K562 (cell line): Measurements from ENCODE around the gene ERMP1. TPM values are rescaled to one million over a fixed set of nuclear protein-coding genes. Genes with fewer than 3 reads are reported as not detected.

Source experiments
- ATF2 ChIP-seq: sonication (generic); formaldehyde crosslinking; IDR thresholded peaks from 2 replicates; pipeline ENCODE4 v1.8.1; 2022; ENCODE audit warnings: missing genetic modification reagents
- CBFB ChIP-seq: sonication (generic); formaldehyde crosslinking; IDR thresholded peaks from 2 replicates; pipeline ENCODE4 v1.4.0; 2020; ENCODE audit warnings: mild to moderate bottlenecking, missing genetic modification reagents
- CREM ChIP-seq: IDR thresholded peaks from 2 replicates; pipeline ENCODE4 v1.6.1; 2014; ENCODE audit warnings: antibody characterized with exemption, low read depth
- CTBP1 ChIP-seq: fragments of 450-650 bp; IDR thresholded peaks from 2 replicates; pipeline ENCODE4 v1.6.1; 2016; ENCODE audit warnings: borderline replicate concordance
- ELF2 ChIP-seq: fragments of 250-450 bp; sonication (Bioruptor Pico); IDR thresholded peaks from 2 replicates; pipeline ENCODE4 v1.5.0; 2021; ENCODE audit warnings: mild to moderate bottlenecking
- FIP1L1 ChIP-seq: fragments of 200-400 bp; formaldehyde crosslinking; IDR thresholded peaks from 2 replicates; pipeline ENCODE4 v1.6.1; 2018; ENCODE audit warnings: mild to moderate bottlenecking, low read depth, low read length; ENCODE audit not compliant: poor library complexity, severe bottlenecking
- LCOR ChIP-seq: sonication (generic); formaldehyde crosslinking; IDR thresholded peaks from 2 replicates; pipeline ENCODE4 v1.8.0; 2022; ENCODE audit warnings: mild to moderate bottlenecking, missing genetic modification reagents
- NCOA6 ChIP-seq: fragments of 450-650 bp; IDR thresholded peaks from 2 replicates; pipeline ENCODE4 v1.6.1; 2017; ENCODE audit warnings: mild to moderate bottlenecking
- NR2F6 ChIP-seq: fragments of 450-650 bp; formaldehyde crosslinking; IDR thresholded peaks from 2 replicates; pipeline ENCODE4 v1.4.0; 2020; ENCODE audit warnings: mild to moderate bottlenecking
- OTX1 ChIP-seq: fragments of 450-650 bp; formaldehyde crosslinking; IDR thresholded peaks from 2 replicates; pipeline ENCODE4 v1.4.0; 2022; ENCODE audit warnings: mild to moderate bottlenecking
- PRMT5 ChIP-seq: sonication (generic); formaldehyde crosslinking; IDR thresholded peaks from 2 replicates; pipeline ENCODE4 v1.5.0; 2020; ENCODE audit warnings: missing genetic modification reagents
- PTTG1 ChIP-seq: fragments of 450-650 bp; IDR thresholded peaks from 2 replicates; pipeline ENCODE4 v1.6.1; 2016; ENCODE audit warnings: low read depth, mild to moderate bottlenecking, missing genetic modification characterization, missing compliant biosample characterization
- RNF2 ChIP-seq: sonication (generic); IDR thresholded peaks from 2 replicates; pipeline ENCODE4 v1.6.1; 2016
- SLC30A9 ChIP-seq: fragments of 250-450 bp; sonication (Bioruptor Pico); IDR thresholded peaks from 2 replicates; pipeline ENCODE4 v1.8.0; 2022; ENCODE audit warnings: mild to moderate bottlenecking, moderate library complexity
- SOX6 ChIP-seq: fragments of 450-650 bp; IDR thresholded peaks from 2 replicates; pipeline ENCODE4 v1.6.1; 2014; ENCODE audit warnings: mild to moderate bottlenecking
- ZKSCAN8 ChIP-seq: fragments of 200-800 bp; sonication (Bioruptor generic); IDR thresholded peaks from 2 replicates; pipeline ENCODE4 v1.6.1; 2016; ENCODE audit warnings: missing genetic modification characterization, missing compliant biosample characterization
- polyA plus RNA-seq, 8 experiments: library from polyadenylated mRNA; depleted of rRNA in 4 of 8; stranded (reverse) in 5 of 8; unstranded in 3 of 8; fragments of >200 nt; fragmentation: Nextera tagmentation in 2 of 8; fragmentation: Illumina TruSeq in 1 of 8; extraction: Ambion mirVana in 2 of 8; extraction: Trizol in 1 of 8; gene quantifications; 2 replicates each; pipeline versions ENCODE4 v1.2.1 to v1.2.3, GENCODE V29; 2011 to 2014; ENCODE audit warnings: inconsistent platforms in 1 of 8, missing spikeins in 1 of 8
- total RNA-seq, 7 experiments: library from RNA; depleted of rRNA in 6 of 7; stranded (reverse); fragments of >200 nt in 6 of 7; fragmentation: Illumina TruSeq in 2 of 7; extraction: Trizol in 2 of 7; gene quantifications; 2 replicates each; pipeline versions ENCODE4 v1.2.1 to v1.2.3, GENCODE V29; 2011 to 2021; ENCODE audit warnings: low replicate concordance in 1 of 7
- TF ChIP-seq, protein P1 (sequence below): fragments of 200-800 bp; sonication (Bioruptor generic); IDR thresholded peaks from 2 replicates; pipeline ENCODE4 v1.6.1; 2016; ENCODE audit warnings: missing genetic modification characterization, missing compliant biosample characterization
- TF ChIP-seq, protein P2 (sequence below): fragments of 450-650 bp; IDR thresholded peaks from one replicate; pipeline ENCODE4 v1.6.1; 2018; ENCODE audit warnings: mild to moderate bottlenecking, moderate library complexity; ENCODE audit not compliant: partially characterized antibody
- TF ChIP-seq, protein P3 (sequence below): fragments of 250-450 bp; sonication (Bioruptor Pico); IDR thresholded peaks from 2 replicates; pipeline ENCODE4 v1.4.0; 2020; ENCODE audit warnings: mild to moderate bottlenecking, moderate library complexity, borderline replicate concordance

Gene ERMP1
- total and polyA plus RNA-seq, 9 of the 15 experiments (the other 6 are each of a cell fraction or from before 2014, with no cell fraction given), result 2.5 to 26.3 (median 12.6) TPM

GRCh38 chr9:5879419-5880181 is 46.7 kb upstream of the ERMP1 start (continued):
- no peak for TF ChIP-seq FIP1L1
- no peak for TF ChIP-seq NR2F6 (CRISPR knock-in tag)
- TF ChIP-seq ZKSCAN8, result no peak
- TF ChIP-seq SOX6, result peak; percentile 51
- TF ChIP-seq SLC30A9 (CRISPR knock-in tag), result no peak
- no peak for TF ChIP-seq OTX1 (CRISPR knock-in tag)
- peak; percentile 34; the same call in 1 of the 2 replicates for TF ChIP-seq RNF2
- no peak for TF ChIP-seq ELF2 (CRISPR knock-in tag)
- TF ChIP-seq LCOR (CRISPR knock-in tag), result peak; percentile 51; the same call in 1 of the 2 replicates
- TF ChIP-seq ATF2 (CRISPR knock-in tag), result no peak
- 0 out of 2 replicates have a peak, but pooled peaks have one; percentile 13 for TF ChIP-seq CREM
- TF ChIP-seq CTBP1, result peak; percentile 76
- TF ChIP-seq, protein P1, sequence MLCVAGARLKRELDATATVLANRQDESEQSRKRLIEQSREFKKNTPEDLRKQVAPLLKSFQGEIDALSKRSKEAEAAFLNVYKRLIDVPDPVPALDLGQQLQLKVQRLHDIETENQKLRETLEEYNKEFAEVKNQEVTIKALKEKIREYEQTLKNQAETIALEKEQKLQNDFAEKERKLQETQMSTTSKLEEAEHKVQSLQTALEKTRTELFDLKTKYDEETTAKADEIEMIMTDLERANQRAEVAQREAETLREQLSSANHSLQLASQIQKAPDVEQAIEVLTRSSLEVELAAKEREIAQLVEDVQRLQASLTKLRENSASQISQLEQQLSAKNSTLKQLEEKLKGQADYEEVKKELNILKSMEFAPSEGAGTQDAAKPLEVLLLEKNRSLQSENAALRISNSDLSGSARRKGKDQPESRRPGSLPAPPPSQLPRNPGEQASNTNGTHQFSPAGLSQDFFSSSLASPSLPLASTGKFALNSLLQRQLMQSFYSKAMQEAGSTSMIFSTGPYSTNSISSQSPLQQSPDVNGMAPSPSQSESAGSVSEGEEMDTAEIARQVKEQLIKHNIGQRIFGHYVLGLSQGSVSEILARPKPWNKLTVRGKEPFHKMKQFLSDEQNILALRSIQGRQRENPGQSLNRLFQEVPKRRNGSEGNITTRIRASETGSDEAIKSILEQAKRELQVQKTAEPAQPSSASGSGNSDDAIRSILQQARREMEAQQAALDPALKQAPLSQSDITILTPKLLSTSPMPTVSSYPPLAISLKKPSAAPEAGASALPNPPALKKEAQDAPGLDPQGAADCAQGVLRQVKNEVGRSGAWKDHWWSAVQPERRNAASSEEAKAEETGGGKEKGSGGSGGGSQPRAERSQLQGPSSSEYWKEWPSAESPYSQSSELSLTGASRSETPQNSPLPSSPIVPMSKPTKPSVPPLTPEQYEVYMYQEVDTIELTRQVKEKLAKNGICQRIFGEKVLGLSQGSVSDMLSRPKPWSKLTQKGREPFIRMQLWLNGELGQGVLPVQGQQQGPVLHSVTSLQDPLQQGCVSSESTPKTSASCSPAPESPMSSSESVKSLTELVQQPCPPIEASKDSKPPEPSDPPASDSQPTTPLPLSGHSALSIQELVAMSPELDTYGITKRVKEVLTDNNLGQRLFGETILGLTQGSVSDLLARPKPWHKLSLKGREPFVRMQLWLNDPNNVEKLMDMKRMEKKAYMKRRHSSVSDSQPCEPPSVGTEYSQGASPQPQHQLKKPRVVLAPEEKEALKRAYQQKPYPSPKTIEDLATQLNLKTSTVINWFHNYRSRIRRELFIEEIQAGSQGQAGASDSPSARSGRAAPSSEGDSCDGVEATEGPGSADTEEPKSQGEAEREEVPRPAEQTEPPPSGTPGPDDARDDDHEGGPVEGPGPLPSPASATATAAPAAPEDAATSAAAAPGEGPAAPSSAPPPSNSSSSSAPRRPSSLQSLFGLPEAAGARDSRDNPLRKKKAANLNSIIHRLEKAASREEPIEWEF (CRISPR knock-in tag), result no peak
- no peak for TF ChIP-seq PTTG1
- no peak for TF ChIP-seq PRMT5 (CRISPR knock-in tag)
- no peak for TF ChIP-seq NCOA6
- TF ChIP-seq, protein P2, sequence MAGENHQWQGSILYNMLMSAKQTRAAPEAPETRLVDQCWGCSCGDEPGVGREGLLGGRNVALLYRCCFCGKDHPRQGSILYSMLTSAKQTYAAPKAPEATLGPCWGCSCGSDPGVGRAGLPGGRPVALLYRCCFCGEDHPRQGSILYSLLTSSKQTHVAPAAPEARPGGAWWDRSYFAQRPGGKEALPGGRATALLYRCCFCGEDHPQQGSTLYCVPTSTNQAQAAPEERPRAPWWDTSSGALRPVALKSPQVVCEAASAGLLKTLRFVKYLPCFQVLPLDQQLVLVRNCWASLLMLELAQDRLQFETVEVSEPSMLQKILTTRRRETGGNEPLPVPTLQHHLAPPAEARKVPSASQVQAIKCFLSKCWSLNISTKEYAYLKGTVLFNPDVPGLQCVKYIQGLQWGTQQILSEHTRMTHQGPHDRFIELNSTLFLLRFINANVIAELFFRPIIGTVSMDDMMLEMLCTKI, result no peak
- no peak for TF ChIP-seq CBFB (CRISPR knock-in tag)
- TF ChIP-seq, protein P3, sequence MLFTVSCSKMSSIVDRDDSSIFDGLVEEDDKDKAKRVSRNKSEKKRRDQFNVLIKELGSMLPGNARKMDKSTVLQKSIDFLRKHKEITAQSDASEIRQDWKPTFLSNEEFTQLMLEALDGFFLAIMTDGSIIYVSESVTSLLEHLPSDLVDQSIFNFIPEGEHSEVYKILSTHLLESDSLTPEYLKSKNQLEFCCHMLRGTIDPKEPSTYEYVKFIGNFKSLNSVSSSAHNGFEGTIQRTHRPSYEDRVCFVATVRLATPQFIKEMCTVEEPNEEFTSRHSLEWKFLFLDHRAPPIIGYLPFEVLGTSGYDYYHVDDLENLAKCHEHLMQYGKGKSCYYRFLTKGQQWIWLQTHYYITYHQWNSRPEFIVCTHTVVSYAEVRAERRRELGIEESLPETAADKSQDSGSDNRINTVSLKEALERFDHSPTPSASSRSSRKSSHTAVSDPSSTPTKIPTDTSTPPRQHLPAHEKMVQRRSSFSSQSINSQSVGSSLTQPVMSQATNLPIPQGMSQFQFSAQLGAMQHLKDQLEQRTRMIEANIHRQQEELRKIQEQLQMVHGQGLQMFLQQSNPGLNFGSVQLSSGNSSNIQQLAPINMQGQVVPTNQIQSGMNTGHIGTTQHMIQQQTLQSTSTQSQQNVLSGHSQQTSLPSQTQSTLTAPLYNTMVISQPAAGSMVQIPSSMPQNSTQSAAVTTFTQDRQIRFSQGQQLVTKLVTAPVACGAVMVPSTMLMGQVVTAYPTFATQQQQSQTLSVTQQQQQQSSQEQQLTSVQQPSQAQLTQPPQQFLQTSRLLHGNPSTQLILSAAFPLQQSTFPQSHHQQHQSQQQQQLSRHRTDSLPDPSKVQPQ (CRISPR knock-in tag), result no peak
